GM12874 (cell line): ENCODE data around the gene TNFAIP8L1.

Experiments used
- TF ChIP-seq, protein P1 (sequence below): IDR thresholded peaks from 2 replicates; pipeline ENCODE4 v1.5.1; 2011; ENCODE audit warnings: low read depth, mild to moderate bottlenecking, control low read depth, low read length, moderate library complexity; ENCODE audit not compliant: insufficient read depth

The TNFAIP8L1 gene

GRCh38 chr19:4662812-4663211, 23.5 kb downstream of the TNFAIP8L1 start:
- TF ChIP-seq, protein P1, sequence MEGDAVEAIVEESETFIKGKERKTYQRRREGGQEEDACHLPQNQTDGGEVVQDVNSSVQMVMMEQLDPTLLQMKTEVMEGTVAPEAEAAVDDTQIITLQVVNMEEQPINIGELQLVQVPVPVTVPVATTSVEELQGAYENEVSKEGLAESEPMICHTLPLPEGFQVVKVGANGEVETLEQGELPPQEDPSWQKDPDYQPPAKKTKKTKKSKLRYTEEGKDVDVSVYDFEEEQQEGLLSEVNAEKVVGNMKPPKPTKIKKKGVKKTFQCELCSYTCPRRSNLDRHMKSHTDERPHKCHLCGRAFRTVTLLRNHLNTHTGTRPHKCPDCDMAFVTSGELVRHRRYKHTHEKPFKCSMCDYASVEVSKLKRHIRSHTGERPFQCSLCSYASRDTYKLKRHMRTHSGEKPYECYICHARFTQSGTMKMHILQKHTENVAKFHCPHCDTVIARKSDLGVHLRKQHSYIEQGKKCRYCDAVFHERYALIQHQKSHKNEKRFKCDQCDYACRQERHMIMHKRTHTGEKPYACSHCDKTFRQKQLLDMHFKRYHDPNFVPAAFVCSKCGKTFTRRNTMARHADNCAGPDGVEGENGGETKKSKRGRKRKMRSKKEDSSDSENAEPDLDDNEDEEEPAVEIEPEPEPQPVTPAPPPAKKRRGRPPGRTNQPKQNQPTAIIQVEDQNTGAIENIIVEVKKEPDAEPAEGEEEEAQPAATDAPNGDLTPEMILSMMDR, result no peak

DNA sequence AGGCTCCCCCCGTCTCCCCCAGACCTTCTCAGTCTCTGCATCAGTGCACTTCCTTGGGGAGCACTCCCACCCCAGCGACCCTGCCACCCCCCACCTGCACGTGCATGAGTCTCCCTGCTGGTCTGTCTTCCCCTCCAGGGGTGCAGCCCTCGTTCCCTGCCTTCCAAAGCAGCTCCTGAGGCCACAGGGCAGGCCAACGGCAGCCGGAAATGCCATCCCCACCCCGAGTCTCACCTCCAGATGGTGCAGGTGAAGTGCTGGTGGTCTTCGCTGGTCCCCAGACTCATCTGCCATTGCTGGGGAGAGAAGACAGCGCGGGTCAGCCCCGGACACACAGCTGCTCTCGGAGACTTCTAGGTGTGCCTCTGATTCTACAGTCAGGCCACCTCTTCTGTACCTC, 25.3 kb downstream of the TNFAIP8L1 start:
- TF ChIP-seq, protein P1, result no peak

DNA sequence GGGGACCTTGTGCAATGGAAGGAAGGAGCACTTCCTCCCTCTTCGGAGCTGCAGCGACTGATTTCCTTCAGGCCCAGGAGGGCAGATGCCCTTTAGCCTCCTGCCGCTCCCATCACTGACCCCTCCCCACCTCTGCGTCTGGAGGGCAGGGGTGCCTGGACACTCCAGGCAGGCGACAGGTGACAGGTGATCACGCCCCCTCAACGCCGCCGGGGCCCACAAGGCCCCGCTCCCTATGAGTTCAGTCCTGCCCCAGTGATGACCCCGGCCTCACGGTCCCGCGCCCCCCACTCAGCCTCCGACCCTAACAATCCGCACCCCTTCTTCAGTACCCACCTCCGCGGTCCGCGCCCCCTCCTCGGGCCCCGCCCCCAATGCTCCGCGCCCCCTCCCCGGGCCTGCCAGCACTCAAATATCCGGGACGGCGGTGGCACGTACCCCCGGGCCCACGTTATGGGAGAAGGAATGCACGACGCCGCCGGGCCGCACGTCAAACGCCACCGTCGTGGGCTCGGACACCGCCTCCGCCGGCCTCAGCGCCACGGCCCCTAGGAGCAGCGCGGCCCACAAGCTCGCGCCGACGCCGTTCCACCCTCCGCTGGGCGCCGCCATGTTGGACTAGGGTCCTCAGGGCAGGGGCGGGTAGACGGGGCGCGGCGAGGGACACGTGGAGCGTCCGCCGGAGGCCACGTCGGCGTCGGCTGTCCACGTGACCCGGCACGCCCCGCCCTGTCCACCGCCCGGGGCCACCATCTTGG, 30.6 kb downstream of the TNFAIP8L1 start, which contains the start of gene MYDGF:
TSS of gene MYDGF (minus strand) at position 620 of the 758 bp plus-strand sequence. CDS start at position 612, 8 bp downstream.
- TF ChIP-seq, protein P1, result no peak

DNA sequence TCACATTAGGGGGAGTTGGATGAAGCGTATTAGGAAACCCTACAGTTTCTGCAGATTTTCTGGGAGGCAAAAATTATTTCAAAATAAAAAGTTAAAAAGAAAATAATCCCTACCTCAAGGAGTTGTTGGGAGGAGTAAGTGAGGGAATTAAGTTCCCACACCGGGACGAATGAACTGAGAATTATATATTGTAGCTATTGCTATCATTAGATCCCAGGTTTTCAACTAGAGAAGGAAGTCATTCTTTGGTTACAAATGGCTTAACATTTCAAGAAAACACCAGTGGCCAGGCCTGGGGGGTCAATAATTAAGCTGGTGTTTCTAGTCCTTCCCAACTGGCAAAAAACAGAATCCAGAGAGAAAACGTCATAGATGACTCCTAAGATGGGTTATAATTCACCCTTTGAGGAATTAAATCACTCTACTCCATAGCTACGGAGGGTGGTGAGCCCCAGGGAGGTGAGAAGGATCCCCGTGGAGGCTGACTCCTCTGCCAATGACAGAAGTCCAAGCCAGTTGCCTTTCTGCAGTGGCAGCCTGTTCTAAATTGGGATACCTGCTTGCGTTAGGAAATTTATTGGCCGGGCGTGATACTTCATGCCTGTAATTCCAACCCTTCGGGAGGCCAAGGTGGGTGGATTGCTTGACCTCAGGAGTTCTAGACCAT, 32.0 kb downstream of the TNFAIP8L1 start:
- TF ChIP-seq, protein P1, result no peak

DNA sequence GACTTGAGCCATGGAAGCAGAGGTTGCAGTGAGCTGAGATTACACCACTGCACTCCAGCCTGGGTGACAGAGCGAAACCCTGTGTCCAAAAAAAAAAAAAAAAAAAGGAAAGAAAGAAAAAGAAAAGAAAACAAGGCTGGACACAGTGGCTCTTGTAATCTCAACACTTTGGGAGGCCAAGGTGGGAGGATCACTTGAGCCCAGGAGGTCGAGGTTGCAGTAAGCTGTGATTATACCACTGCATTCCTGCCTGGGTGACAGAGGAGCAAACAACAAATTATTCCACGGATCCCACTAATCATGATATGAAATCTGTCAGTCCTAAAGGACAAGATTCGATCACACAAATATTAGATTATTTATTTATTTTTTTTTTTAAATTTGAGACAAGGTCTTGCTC, 33.9 kb downstream of the TNFAIP8L1 start:
- TF ChIP-seq, protein P1, result no peak

DNA sequence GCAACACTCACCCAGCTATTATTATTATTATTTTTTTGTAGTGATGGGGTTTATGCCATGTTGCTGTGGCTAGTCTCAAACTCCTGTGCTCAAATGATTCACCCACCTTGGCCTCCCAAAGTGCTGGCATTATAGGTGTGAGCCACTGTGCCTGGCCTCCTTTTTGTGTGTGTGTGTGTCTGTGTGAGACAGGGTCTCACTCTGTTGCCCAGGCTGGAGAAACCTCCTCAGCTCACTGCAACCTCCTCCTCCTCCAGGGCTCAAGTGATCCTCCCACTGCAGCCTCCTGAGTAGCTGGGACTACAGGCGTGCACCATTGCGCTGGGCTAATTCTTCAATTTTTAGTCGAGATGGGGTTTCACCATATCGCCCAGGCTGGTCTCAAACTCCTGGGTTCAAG, 34.4 kb downstream of the TNFAIP8L1 start:
- TF ChIP-seq, protein P1, result no peak

DNA sequence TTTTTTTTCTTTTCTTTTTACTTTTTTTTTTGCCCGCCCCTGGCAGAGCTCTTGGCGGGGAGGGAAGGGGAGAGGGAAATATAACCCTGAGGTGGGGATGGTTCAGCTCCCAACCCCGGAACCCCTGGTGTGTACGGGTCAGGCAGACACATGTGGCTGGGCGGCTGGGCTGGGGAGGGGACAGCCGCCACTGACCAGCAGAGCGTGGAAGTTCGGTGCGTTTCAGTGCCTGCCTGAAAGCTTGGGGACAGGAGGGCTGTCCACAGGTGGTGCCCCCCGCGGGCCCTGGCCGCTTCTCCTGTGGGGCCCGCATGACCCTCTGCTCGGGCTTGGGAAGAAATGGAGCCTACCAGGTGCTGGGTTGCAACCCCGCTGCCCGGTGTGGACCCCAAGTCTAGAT, 36.0 kb downstream of the TNFAIP8L1 start:
- TF ChIP-seq, protein P1, result no peak
